Gastrocnemius medialis (tissue), 4 donors: ENCODE results near the gene GRK6. TPM values are rescaled to one million over a fixed set of nuclear protein-coding genes. Genes with fewer than 3 reads are reported as not detected.
A peak's percentile ranks its signal among the peaks of the same experiment; 100 is the strongest.
"Not testable (repeated sequence)": the region's sequence is repeated elsewhere in the genome, so short reads cannot be mapped to it uniquely, and the experiment has no call there.

Source experiments
- ATAC-seq, 2 donors: fragments of 150-250 bp; one replicate each; pipeline ENCODE4 v1.9.1; 2016
- DNase-seq, 2 donors: peaks; one replicate each; pipeline ENCODE4 v3.0.0-alpha.2; 2019
- H3K27ac ChIP-seq, 4 donors: fragments of 200-600 bp; sonication (generic); 1 replicate in 1 of 4; 2 replicates in 3 of 4; pipeline ENCODE4 v1.5.1; 2016 to 2018; ENCODE audit warnings: mild to moderate bottlenecking in 2 of 4, moderate library complexity in 1 of 4
- H3K27me3 ChIP-seq, 3 donors: fragments of 200-600 bp; sonication (generic) in 2 of 3; 1 replicate in 1 of 3; 2 replicates in 2 of 3; pipeline versions ENCODE4 v1.5.1 to v1.6.0; 2016 to 2019; ENCODE audit warnings: mild to moderate bottlenecking in 1 of 3, moderate library complexity in 1 of 3
- H3K36me3 ChIP-seq, 2 donors: fragments of 200-600 bp; sonication (generic) in 1 of 2; one replicate each; pipeline ENCODE4 v1.5.1; 2017 to 2018
- H3K4me1 ChIP-seq, 2 donors: fragments of 200-600 bp; sonication (generic) in 1 of 2; one replicate each; pipeline ENCODE4 v1.5.1; 2016 to 2017; ENCODE audit warnings: mild to moderate bottlenecking in 2 of 2
- H3K4me3 ChIP-seq, 4 donors: fragments of 200-600 bp; sonication (generic) in 3 of 4; 1 replicate in 1 of 4; 2 replicates in 3 of 4; pipeline ENCODE4 v1.5.1; 2016 to 2019; ENCODE audit warnings: mild to moderate bottlenecking in 2 of 4
- H3K9me3 ChIP-seq, 3 donors: fragments of 200-600 bp; sonication (generic) in 2 of 3; 1 replicate in 1 of 3; 2 replicates in 2 of 3; pipeline ENCODE4 v1.5.1; 2016 to 2019
- CTCF ChIP-seq, 5 experiments: fragments of 450-650 bp in 3 of 5; fragments of 200-600 bp in 2 of 5; sonication (generic) in 2 of 5; IDR thresholded peaks in 4 of 5; conservative IDR thresholded peaks in 1 of 5; 1 replicate in 4 of 5; 2 replicates in 1 of 5; pipeline ENCODE4 v1.5.1; 2016 to 2019; ENCODE audit warnings: antibody characterized with exemption in 5 of 5, mild to moderate bottlenecking in 3 of 5, moderate library complexity in 3 of 5
- POLR2A ChIP-seq, 2 donors: fragments of 450-650 bp; IDR thresholded peaks; one replicate each; pipeline ENCODE4 v1.6.1; 2017; ENCODE audit warnings: antibody characterized with exemption in 2 of 2, mild to moderate bottlenecking in 2 of 2, moderate library complexity in 2 of 2
- in situ Hi-C, 4 donors: fragments of 200-750 bp; cut with MboI; loops; one replicate each; pipeline versions ENCODE4 v1.15.0 to v1.8.0; 2017; ENCODE audit warnings: low sequenced_read_pairs in 4 of 4
- intact Hi-C: fragments of 100-400 bp; cut with DNase I; formaldehyde crosslinking; loops from one replicate; pipeline ENCODE4 v1.15.1; 2023; ENCODE audit warnings: low total_unique reads
- total RNA-seq, 4 donors: library from RNA; depleted of rRNA; stranded (reverse); fragments of >200 nt; gene quantifications; one replicate each; pipeline versions ENCODE4 v1.1.0 to v1.2.3, GENCODE V29; 2016

Gene GRK6
- total RNA-seq, 4 donors from 2014 or later, result 12.7 to 40.5 (median 32.2) TPM

GRCh38 chr5:177419046-177419445 is 7.4 kb upstream of the GRK6 start:
- no peak for ATAC-seq
- Histone ChIP-seq H3K4me3 (no peak overlapping the region), H3K27me3 (no peaks in the 10 kb centered on the region), H3K4me1 (no peaks in the 10 kb centered on the region), H3K27ac (no peak overlapping the region), H3K9me3 (no peaks in the 10 kb centered on the region), H3K36me3 (no peaks in the 10 kb centered on the region)
- in situ Hi-C loops (no loop called here), intact Hi-C loops (no loop called here)
- TF ChIP-seq CTCF (IDR thresholded peaks at IDR 0.05 in 4 of 5, conservative IDR thresholded peaks at IDR 0.05 in 1 of 5) (no peak), POLR2A (IDR thresholded peaks at IDR 0.05) (no peak)
- DNase-seq, result no peak

GRCh38 chr5:177420472-177420871 is 6.0 kb upstream of the GRK6 start:
- H3K27me3 ChIP-seq, intact Hi-C loops, DNase-seq, H3K9me3 ChIP-seq, H3K27ac ChIP-seq, H3K36me3 ChIP-seq, H3K4me3 ChIP-seq, ATAC-seq, H3K4me1 ChIP-seq, in situ Hi-C loops: not testable (repeated sequence)

DNA sequence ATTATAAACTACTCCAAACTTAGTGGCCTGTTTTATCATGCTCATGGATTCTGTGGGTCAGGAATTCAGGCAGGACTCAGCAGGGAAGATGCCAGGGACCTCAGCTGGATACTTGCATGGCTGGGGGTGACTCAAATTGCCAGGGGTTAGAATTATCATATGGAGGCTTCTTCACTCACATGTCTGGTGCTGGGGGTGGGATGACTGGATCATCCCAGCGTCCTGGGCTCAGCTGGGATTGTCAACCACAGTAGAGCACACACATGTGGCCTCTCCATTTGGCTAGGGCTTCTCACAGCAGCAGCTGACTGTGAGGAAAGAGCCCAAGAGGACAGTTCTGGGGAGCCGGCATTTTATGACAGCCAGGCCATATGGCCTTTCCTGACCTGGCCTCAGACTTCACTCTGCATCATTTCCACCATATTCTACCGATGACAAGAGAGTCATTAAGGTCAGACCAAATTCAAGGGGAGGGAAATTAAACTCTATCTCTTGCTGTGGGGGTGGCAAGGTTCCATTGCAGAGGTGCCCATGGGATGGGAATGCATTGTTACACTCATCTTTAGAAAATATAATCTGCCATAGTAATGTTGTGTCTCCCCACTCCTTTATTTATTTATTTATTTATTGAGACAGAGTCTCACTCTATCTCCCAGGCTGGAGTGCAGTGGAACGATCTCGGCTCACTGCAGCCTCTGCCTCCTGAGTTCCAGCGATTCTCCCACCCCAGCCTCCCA is 5.2 kb upstream of the GRK6 start:
- in situ Hi-C loops, result no loop called here
- ATAC-seq (no peak), DNase-seq (no peak)
- no peaks in the 10 kb centered on the region for H3K9me3 ChIP-seq
- no peaks in the 10 kb centered on the region for H3K36me3 ChIP-seq
- peaks cover 3 to 6% of the 10 kb centered on the region in 2 donors for H3K4me1 ChIP-seq
- H3K27ac ChIP-seq, result no peak overlapping the region
- TF ChIP-seq POLR2A (IDR thresholded peaks at IDR 0.05), result no peak
- no peak overlapping the region for H3K4me3 ChIP-seq
- intact Hi-C loops, result no loop called here
- H3K27me3 ChIP-seq, result no peaks in the 10 kb centered on the region

DNA sequence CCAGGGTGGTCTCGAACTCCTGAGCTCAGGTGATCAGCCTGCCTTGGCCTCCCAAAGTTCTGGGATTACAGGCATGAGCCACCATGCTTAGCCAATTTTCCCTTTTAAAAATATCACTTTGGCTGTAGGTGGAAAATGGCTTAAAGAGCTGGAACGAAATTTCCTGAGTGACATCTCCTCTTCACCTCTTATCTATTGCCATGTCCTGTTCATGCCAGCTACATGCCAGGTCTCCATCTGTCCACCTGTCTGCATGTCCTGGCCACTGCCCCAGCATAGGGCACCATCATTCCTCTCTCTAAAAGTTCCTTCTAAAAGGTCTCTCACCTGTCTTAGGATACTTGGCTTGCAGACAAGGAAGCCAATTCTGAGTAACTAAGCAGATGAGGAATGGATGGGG is 2.8 kb upstream of the GRK6 start:
- intact Hi-C loops (no loop called here), in situ Hi-C loops (no loop called here)
- DNase-seq, result no peak
- Histone ChIP-seq H3K9me3 (no peaks in the 10 kb centered on the region), H3K27ac (no peak overlapping the region), H3K36me3 (no peaks in the 10 kb centered on the region), H3K4me1 (peaks cover 20 to 24% of the 10 kb centered on the region in 2 donors), H3K27me3 (no peaks in the 10 kb centered on the region), H3K4me3 (no peak overlapping the region)
- TF ChIP-seq POLR2A (IDR thresholded peaks at IDR 0.05) (no peak), CTCF (IDR thresholded peaks at IDR 0.05 in 4 of 5, conservative IDR thresholded peaks at IDR 0.05 in 1 of 5) (no peak)
- no peak for ATAC-seq

GRCh38 chr5:177425196-177425800 is 1.2 kb upstream of the GRK6 start:
- Histone ChIP-seq H3K4me3 (peak overlapping the region; percentile 59 to 64 (median 63)), H3K36me3 (no peaks in the 10 kb centered on the region), H3K9me3 (no peaks in the 10 kb centered on the region), H3K27me3 (no peaks in the 10 kb centered on the region), H3K4me1 (peaks cover 24% of the 10 kb centered on the region in 2 donors), H3K27ac (peak overlapping the region; percentile 87 to 93 (median 89))
- intact Hi-C loops (no loop called here), in situ Hi-C loops (no loop called here)
- ATAC-seq (no peak), DNase-seq (no peak)
- no peak for TF ChIP-seq CTCF (IDR thresholded peaks at IDR 0.05 in 4 of 5, conservative IDR thresholded peaks at IDR 0.05 in 1 of 5)
- no peak for TF ChIP-seq POLR2A (IDR thresholded peaks at IDR 0.05)
